Measurements from ENCODE around the gene ATP8A2.

ATP8A2 gene

DNA sequence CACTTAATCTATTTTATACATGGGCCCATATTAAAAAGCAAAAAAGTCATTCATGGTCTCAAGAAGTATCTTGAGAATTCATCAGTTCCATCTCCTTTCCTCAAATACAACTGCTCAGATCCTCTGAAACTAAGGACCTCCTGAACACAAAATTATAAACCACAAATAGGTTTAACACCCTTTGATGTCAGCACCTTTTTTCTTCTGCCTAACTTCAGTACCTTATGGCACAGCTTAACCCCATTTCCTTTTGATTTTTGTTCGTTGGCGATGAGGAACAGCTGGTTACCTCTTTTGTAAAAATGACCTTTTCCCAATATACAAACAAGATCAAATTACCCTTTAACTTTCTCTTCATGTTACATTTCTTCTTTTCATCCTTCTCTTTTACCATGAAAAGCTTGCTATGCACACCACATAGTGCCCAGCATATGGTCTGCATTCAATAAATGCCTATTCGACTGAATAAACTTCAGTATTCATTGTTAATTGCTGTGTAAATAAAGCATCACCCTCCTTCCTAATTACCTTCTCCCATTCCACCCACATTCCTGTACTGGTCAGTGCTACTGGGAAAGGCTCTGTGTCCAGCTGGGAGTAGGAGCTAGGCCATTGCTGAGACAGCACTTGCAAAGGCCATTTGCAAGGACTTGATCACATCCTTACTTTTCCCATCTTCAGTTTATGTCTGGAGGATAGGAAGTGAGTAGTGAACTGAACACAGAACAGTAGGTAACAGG is 362.1 kb downstream of the ATP8A2 start:
- DNase-seq: no peak

DNA sequence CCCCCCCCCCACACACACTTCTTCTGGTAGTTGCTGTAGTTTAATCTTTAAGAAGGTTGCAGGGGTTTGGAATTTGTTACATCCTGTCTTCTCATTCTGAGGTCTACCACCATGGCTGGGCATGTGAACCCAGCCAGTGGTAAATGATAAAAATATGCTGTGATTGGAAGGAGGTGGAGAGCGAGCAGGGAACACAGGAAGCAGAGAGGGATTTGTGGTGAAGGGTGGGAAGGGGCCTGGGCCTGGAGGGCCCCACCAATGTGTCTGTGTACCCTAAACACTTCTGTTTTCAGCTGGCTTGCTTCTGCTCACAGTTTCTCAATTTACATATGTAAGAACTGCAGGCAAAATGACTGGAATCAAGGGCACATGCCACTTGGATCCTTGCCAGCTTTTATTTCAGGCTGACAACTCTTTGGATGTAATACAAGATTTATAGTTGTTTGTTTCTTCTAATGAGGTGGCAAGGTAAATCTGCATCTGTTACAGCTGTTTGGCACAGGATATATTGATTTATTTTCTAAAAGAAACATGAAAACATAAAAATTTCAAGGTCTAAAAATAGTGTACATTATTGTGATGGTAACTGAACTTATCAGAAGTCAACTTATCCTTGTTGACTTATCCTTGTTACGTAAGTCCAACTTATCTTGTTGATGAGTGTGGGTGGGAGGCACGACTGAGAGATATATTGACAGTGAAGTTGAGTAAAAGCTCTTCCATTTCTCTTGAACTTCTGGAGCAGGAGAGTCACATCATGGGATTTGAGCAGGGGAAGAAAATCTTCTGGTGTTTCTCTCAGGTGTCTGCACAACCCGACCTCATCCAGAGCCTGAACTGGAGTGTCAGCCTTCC is 366.8 kb downstream of the ATP8A2 start:
- DNase-seq: peak; percentile 77

DNA sequence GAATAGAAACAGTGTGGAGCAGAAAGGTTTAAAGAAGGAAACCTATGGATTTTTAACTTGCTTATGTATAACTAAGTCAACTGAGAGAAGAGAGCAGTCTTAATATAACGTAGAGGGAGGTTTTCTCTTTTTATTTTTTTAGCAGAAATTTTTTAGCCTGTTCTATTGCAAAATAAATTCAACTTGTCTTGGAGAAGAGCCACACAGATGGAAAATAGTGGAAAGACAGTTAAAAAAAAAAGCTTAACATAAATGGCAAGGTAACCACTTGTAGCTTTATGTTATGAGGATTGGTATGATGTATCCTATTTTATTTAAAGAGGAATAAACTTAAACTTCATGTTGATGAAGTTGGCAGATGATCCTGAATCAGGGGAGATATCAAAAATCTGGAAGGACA is 367.6 kb downstream of the ATP8A2 start:
- no peak for DNase-seq

DNA sequence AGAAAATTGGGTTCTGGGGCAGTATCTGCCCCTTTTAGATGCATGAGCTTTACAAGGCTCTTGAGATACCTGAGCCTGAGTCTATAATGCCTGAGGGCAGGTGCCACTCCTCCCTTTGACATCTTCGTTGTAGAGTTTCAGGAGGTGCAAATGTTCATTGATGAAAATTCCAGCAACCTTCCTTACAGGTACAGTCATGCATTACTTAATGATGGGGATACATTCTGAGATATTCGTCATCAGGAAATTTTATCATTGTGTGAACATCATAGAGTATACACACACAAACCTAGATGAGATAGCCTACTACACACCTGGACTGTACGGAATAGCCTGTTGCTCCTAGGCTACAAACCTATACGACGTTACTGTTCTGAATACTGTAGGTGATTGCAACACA is 370.0 kb downstream of the ATP8A2 start:
- DNase-seq: no peak

DNA sequence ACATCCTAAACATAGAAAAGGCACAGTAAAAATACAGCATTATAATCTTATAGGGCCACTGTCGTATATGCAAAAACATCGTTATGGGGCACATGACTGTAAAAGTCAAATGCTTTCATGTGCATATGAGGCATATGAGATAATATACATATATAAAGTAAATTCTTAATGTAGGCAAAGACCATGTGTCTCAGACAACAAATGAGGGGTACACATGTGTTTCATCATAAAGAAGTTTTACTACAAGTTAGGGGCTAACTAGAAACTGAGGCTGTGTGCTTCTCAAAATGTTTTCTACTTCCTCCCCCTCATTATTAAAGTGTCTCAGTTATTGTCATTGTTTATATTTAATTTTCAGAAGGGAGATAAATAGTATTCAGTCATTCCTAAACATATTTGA is 370.4 kb downstream of the ATP8A2 start:
- DNase-seq: no peak

DNA sequence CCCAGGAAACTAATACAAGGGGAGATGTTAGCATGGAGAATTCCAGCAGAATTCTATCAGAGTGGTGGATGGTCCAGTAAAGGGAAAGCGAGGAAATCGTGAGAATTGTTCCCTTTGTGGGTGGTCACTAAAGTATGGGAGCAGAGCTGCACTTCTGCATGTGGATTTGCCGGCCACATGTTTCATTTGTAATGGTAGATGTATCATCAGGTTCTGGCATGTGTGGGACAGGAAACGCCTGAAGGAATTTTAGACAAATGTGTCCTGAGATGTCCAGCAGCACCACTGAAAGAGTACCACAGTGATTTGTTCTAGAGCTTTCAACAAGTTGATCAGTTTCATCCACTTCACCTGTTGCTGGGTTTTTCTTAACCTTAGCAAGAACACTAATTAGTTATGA is 371.6 kb downstream of the ATP8A2 start:
- DNase-seq: no peak

DNA sequence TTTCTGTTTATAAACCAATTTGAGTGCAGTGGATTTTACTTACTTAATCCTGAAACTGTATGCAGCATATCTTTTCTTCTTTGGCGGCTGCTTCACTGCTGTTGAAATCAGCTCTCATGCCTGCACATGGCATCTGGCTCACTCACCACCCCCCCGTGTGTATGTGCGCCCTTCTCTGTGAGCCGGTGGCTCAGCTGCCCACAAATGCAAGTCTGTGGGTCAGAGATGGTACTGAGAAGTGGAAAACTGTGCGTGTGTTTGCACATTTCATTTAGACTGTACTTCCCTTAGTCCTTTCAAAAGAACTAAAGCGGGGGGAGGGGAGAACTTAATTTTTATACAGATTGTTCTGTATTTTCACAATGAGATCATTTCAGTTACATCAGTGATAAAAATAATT is 372.4 kb downstream of the ATP8A2 start:
- DNase-seq: peak; percentile 14

DNA sequence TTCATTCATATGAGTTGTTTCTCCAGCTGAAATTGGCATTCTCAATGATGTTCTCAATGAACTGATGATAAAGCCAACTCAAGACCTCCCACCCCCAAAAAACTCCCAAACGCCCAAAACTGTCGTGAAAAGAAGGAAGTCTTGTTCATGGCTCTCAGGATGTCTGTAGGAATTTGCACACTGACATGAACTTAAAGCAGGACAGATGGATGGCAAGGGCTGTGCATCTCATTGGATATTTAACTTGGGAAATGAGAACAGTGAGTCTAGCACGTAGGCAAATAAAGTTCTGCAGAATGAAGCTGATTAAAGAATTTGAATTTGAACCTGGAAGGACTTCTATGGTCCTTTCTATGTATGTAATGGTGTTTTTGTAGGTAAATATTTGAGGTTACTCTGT is 374.4 kb downstream of the ATP8A2 start:
- no peak for DNase-seq

DNA sequence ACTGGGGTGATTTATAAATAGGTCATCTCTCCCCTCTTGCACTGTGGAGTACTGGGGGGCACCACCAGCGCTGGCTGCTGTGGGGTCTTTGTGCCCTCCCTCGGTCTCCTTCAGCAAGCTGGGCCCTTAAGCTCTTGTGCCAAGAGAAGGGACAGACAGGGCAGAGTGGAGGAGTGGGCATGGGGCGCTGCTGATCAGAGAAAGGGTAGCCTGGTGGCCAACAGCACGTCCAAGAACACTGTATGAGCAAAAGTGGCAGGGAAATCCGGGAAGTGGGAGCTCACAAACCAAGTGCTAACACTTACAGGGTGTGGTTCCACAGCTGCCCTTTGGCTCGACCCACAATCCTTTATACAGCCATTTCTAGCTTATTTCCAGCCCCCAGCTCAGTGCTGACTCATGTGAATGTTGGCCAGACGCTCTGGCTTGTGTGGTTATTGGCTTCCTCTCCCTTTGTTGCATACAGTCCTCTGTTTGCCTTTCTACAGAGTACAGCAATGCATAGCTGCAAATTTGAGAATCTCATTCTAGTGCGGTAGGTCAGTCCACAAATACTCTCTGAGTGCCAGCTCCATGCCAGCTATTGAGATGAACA is 381.3 kb downstream of the ATP8A2 start:
- DNase-seq: peak; percentile 89

DNA sequence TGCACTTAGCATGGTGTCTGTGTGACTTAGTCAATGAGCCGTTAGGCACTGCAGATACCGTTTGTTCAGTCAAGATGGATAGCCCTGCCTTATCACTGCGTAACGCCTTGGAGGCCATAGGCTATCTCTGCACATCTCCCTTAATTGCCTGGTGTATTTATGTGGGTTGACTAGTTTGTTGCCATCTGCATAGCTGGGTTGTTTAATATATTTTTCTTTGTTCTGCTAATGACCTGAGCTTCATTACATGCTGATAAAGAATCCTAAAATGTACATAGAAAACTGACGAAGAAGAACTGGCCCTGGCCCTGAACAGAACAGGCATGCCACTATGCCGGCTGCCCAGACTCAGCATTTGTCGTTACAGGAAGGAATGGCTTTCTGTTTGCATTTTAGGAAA is 382.2 kb downstream of the ATP8A2 start:
- no peak for DNase-seq

DNA sequence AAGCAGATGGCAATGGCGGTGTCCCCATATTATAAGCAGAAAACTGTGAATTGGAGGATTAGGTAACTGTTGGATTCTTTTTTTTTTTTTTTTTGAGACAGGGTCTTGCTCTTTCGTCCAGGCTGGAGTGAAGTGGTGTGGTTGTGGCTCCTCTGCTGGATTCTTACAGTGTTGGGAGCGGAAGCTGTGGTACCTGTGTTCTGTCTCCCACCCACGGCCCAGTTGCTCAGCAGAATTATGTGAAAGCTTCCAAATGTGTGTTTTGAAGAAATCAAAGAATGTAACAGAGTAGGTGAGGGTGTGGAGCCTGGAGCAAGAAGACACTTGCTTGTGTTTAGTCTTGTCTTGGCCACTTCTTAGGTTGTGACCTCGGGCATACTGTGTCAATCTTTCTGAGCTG is 384.5 kb downstream of the ATP8A2 start:
- DNase-seq: no peak

DNA sequence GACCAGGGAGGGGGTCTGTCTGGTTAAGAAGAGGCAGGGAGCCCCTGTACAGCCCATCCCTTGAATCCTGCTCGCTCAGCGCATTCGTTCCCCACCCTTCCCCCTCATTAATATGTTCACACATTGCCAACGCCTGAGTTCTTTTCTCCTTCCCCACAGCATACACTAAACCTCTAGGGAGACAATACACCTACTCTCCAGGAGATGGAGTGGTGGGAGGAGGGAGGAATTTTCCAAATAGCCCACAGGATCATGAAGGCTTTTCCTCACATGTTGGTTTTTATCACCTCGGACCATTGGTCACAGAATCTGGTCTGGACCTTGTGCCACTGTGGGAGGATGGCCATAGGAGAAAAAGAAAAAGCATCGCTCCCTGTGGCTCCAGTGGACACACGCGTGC is 385.1 kb downstream of the ATP8A2 start:
- no peak for DNase-seq

DNA sequence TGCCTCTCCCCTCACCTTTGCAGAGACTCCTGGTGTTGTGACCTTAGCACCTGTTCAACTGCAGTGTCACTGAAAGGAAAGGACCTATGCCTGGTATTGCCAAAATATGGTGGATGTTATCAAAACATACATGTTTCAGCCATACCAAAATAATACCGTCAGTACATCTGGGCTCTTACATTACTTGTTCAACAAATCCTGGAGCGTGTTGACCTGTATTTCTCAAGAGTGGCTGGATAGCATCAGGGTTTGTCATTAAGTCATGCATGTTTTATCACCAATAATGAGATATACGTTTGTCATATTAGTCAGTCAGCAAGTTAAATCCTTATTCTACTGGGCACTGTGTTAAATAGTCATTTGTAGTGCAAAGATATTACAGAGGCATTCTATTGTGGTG is 389.3 kb downstream of the ATP8A2 start:
- DNase-seq: no peak

DNA sequence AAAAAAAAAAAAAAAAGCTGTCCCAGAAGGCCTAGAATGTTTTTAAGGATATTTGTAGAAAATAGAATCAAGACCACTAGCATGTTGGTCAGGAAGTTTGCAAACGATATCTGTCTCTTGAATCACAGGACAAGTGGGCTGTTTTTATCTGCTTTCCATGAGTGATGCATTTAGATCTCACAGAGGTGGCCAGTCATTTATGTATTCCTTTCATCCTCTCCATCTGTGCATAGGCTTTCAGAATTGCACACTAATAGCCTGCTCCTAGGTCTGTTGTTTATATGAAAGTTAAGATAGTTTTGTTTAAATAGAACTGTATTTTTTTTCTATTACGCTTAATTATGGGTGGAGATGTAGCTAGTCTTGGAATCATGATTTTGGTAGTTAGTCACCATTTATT is 390.5 kb downstream of the ATP8A2 start:
- DNase-seq: no peak

DNA sequence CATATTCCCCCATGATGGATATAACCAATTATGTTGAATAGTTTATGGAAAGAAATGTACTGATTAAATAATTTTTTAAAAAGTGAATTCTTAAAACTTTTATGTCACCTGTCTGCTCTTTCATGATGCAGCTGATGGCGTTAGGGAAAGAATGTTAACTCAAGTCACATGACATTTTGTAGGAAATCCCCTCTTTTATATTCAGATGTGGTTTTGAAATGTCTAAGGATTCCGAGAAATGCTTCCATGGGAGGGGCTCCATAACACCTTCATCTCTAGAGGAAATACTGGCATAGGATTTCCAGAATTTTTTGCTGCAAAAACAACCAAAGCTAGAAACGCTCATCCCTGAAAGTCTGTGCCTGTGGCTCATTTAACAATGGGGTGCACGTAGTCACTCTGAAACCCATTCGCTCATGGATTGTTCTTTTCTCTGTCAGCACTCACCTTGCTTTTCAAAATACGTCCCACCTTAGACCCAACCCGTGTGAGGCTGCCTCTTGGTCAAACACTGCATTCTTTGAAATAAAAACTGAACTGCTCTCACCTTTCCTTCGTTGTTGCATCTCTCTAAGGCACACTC is 391.1 kb downstream of the ATP8A2 start:
- DNase-seq: no peak

DNA sequence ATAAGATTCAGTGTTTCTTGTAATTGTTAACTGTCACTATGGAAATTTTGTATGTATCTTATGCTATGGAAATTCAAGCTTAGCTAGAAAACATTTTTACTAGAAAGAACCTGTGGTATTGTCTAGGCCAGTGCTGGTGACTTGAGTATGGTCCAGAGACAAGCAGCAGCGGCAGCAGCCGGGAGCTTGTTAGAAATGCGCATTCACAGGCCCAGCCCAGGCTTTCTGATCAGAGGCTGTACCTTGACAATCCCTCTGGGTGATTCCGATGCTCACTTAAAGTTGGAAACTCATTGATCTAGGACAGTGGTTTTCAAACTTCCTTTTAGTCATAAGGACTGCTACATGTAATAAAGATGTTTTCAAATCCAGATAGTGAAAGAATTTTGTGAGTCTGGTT is 392.6 kb downstream of the ATP8A2 start:
- DNase-seq: no peak

DNA sequence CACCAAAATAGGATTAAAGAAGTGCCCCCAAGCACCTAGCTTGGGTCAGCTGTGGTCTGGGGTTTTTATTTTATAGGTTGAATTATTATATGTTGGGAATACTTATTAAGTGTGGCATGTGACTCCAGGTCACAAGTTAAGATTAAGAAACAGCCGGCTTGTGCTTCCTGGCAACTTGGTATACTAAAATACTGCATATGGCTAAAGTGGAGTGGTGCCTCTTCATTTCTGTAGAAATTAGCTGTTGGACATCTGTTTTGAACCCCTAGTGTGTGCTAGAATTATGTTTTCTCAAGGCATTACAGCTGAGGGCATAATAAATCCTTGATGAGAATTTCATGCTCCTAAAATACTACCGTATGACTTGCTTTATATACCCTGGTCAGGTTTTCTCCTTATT is 393.5 kb downstream of the ATP8A2 start:
- no peak for DNase-seq

DNA sequence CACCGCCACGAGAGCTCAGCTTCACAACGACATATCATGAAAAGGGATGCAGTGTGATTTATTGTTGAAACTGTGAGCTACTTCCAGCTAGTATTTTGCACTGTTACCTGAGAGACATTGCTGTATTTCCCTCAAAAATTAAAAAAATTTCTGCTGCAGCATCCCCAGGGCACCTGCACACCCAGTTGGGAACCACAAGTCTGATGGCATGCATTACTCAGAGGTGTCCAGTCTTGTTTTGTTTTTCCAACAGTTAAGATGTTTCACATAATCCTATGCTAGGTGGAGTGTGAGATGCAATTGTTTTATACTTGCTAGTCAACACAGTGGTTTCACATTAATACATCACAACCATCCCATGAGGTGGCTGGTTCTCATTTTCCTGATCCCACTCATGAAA is 394.8 kb downstream of the ATP8A2 start:
- no peak for DNase-seq

DNA sequence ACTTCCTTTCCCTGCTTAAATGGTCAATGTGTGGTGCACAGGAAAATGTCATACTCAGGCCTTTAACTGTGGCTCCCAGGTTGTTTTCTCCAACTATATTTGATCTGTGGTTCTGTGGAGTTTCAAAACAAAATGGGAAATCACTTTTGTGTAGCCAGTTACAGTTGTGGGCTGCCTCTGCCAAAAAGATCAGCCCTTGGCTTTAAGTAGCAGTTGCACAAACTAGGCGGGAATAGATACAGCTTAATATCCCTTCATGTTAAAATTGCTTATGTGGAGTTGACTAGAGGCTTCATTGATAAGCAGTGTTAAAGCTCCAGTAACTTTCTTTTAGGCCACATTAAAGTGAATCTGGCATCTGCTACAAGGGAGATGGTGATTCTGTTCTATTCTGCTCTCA is 395.2 kb downstream of the ATP8A2 start:
- DNase-seq: no peak

DNA sequence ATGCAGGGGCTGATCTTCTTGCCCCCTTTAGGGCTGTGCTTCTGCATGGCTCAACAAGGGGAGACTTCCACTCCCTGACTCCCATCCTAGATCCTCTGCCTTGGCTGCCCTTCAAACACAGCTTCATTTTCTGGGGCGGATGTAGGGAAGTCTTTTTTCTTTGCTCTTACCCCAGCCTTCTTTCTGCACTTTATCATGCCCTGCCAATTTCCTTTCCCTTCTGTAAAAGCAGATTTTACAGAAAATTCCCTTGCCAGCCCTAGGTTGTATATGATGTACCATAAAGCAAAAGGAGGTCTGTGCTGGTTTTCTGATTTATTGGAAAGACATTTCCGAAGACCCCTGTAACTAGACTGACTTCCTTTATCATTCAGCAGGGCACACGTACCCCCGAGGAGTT is 396.6 kb downstream of the ATP8A2 start:
- no peak for DNase-seq

DNA sequence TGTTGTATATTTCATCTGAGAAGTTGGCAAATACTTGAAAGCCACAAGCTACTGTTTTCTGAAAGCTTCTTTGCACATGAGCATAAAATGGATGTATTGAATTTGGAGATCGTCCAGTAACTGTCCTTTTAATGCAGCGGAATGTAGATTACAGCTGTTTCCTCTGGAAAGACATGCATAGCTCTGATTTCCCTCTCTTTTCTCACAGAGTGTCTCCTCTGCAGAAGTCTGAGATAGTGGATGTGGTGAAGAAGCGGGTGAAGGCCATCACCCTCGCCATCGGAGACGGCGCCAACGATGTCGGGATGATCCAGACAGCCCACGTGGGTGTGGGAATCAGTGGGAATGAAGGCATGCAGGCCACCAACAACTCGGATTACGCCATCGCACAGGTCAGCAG is 397.1 kb downstream of the ATP8A2 start:
- peak; percentile 82 for DNase-seq

DNA sequence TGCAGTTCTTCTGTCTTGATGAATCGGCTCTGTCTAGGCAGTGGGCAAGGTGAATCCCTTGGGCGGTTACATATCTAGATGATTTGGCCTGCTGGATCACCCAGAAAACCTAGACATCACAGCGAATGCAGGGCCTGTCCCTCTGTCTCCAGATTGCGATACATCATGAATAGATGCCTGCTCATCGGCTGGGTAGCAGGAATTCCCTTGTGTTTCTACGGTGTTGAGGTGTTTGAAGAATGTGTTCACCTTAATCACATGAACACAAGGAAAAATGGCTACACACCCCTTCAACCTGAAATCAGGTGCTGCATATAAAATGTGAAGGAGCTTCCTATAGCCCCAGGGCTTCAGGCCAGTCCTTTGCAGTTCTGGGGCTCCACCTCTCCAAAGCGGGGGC is 398.8 kb downstream of the ATP8A2 start:
- DNase-seq: no peak

DNA sequence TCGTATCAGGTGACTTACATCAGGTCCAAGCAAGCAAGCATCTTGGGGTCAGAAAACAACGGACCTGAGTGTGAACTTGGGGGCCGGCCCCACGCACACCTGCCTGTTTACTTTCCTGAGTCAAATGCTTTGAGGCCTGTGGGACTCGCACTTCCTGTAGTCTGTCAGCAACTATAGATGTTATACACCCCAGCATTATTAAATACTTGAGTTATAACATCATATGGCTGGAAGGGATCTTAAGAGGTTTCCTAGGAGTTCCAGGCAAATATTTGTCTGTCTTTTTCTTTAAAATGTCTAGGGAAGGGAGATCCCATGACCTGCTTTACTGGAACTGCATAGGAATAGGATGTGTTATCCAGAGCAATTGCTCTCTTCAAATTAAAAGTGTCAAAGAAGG is 399.4 kb downstream of the ATP8A2 start:
- peak; percentile 61 for DNase-seq
